Tongue (tissue), 2 donors: ENCODE data around the gene PPP1CC. TPM values are rescaled to one million over a fixed set of nuclear protein-coding genes. Genes with fewer than 3 reads are reported as not detected.

ENCODE experiments used
- DNase-seq: peaks from one replicate; pipeline ENCODE4 v3.0.0-alpha.2; 2015
- total RNA-seq: library from RNA; depleted of rRNA; stranded (reverse); fragments of >200 nt; gene quantifications from one replicate; pipeline ENCODE4 v1.2.3, GENCODE V29; 2014

PPP1CC gene
- total RNA-seq, 1 donor from 2014 or later: 140 TPM

- no peak for DNase-seq
These were observed 55.1 kb downstream of the PPP1CC start for GRCh38 chr12:110687396-110688169.

- DNase-seq: no peak
These were observed 56.3 kb downstream of the PPP1CC start for GRCh38 chr12:110686294-110686903.

GRCh38 chr12:110684312-110684836 is 58.3 kb downstream of the PPP1CC start:
- peak; percentile 35 for DNase-seq

GRCh38 chr12:110683888-110684287 is 58.8 kb downstream of the PPP1CC start:
- DNase-seq: no peak

GRCh38 chr12:110680032-110680431 is 62.7 kb downstream of the PPP1CC start:
- DNase-seq: no peak

- no peak for DNase-seq
These were observed 63.5 kb downstream of the PPP1CC start for GRCh38 chr12:110679201-110679600.

GRCh38 chr12:110677982-110678381 is 64.7 kb downstream of the PPP1CC start:
- no peak for DNase-seq

- DNase-seq: peak; percentile 21
These were observed 65.3 kb downstream of the PPP1CC start for GRCh38 chr12:110677206-110677911.

- no peak for DNase-seq
These were observed 66.5 kb downstream of the PPP1CC start for GRCh38 chr12:110676171-110676570.

- no peak for DNase-seq
These were observed 72.5 kb downstream of the PPP1CC start for GRCh38 chr12:110670161-110670701.

Other genes with a start within 250 kb of the PPP1CC start
- 88.0 TPM for gene VPS29, start 240.8 kb downstream of the PPP1CC start, total RNA-seq
- gene RAD9B, start 240.6 kb downstream of the PPP1CC start, total RNA-seq: 5.3 TPM
- gene PPTC7, start 159.6 kb downstream of the PPP1CC start, total RNA-seq: 28.3 TPM
- 21.5 TPM for gene TCTN1, start 128.8 kb downstream of the PPP1CC start, total RNA-seq
- gene HVCN1, start 53.8 kb downstream of the PPP1CC start, total RNA-seq: 8.4 TPM
- gene CCDC63, start 104.1 kb upstream of the PPP1CC start, total RNA-seq: not detected
- 55.5 TPM for gene MYL2, start 177.7 kb upstream of the PPP1CC start, total RNA-seq